H1 (cell line): ENCODE data around the gene CENPF. TPM values are rescaled to one million over a fixed set of nuclear protein-coding genes. Genes with fewer than 3 reads are reported as not detected.

Experiments
- KDM4A ChIP-seq: IDR thresholded peaks from one replicate; pipeline ENCODE4 v1.7.1; 2012; ENCODE audit warnings: low read depth, mild to moderate bottlenecking, moderate library complexity, low read length, inconsistent platforms; ENCODE audit not compliant: severe bottlenecking
- KDM5A ChIP-seq: fragments of 200-600 bp; IDR thresholded peaks from 2 replicates; pipeline ENCODE4 v1.7.1; 2012; ENCODE audit warnings: mild to moderate bottlenecking, low read length, inconsistent platforms, mixed read lengths
- POLR2AphosphoS5 ChIP-seq: IDR thresholded peaks from 2 replicates; pipeline ENCODE4 v1.6.1; 2011; ENCODE audit warnings: low read depth, low read length
- RAD21 ChIP-seq, 2 experiments: IDR thresholded peaks in 1 of 2; conservative IDR thresholded peaks in 1 of 2; 2 replicates each; pipeline ENCODE4 v1.6.1; 2011; ENCODE audit warnings: low read depth in 2 of 2, low read length in 2 of 2, improper control_type of control experiment in 1 of 2, inconsistent platforms in 1 of 2, mild to moderate bottlenecking in 1 of 2, moderate library complexity in 1 of 2
- TCF12 ChIP-seq: IDR thresholded peaks from 2 replicates; pipeline ENCODE4 v1.6.1; 2011; ENCODE audit warnings: low read depth, mild to moderate bottlenecking, low read length
- polyA plus RNA-seq, 7 experiments: library from polyadenylated mRNA; depleted of rRNA in 3 of 7; stranded (reverse) in 5 of 7; unstranded in 2 of 7; fragments of >200 nt in 5 of 7; fragments of 200-250 nt in 2 of 7; gene quantifications; 1 replicate in 5 of 7; 2 replicates in 1 of 7; 4 replicates in 1 of 7; pipeline versions ENCODE4 v1.2.1 to v1.2.3, GENCODE V29; 2011 to 2013; ENCODE audit warnings: missing spikeins in 2 of 7, mixed read lengths in 2 of 7
- total RNA-seq: library from RNA; stranded (reverse); fragmentation: NEBNext Ultra II Directional; extraction: Animal tissue kit (Norgen Biotek cat#: 25700); gene quantifications from 2 replicates; pipeline ENCODE4 v1.2.1, GENCODE V29; 2021

Gene CENPF
- total and polyA plus RNA-seq, 2 of the 8 experiments (the other 6 are each of a cell fraction or from before 2014, with no cell fraction given): 13.7 to 170 TPM

- TF ChIP-seq KDM5A (no peak), POLR2AphosphoS5 (no peak), RAD21 (IDR thresholded peaks at IDR 0.05 in 1 of 2, conservative IDR thresholded peaks at IDR 0.05 in 1 of 2; ENCODE audit: low read depth in 2 of 2, low read length in 2 of 2) (no peak), TCF12 (no peak), KDM4A (no peak)
Measured at GRCh38 chr1:214587165-214587564, 15.8 kb upstream of the CENPF start (continued).
